ENCODE measurements around the gene ANKRD10. TPM values are rescaled to one million over a fixed set of nuclear protein-coding genes. Genes with fewer than 3 reads are reported as not detected.

ANKRD10 gene
- total and polyA plus RNA-seq, 2 of the 8 experiments (the other 6 are each of a cell fraction or from before 2014, with no cell fraction given), result 146 to 218 TPM

- no peak overlapping the region; the same call in 1 of the 2 replicates for H2AFZ ChIP-seq (ENCODE audit: low read length)
- WGBS, 2 experiments (ENCODE audit: extremely low coverage in 1 of 2, insufficient coverage in 1 of 2, insufficient read length in 1 of 2, insufficient replicate concordance in 2 of 2, low coverage in 1 of 2, low lambda C conversion rate in 2 of 2, missing lambda C conversion rate in 1 of 2), result 96% methylated on average over 7 of the region's 7 CpGs; no CpG with 5 or more reads in 1 of the 2 experiments
- H3K56ac ChIP-seq (replicated peaks; ENCODE audit: insufficient read length, low read depth, low read length), result no peak overlapping the region
- H4K5ac ChIP-seq (ENCODE audit: insufficient read length, low read depth, low read length), result no peak overlapping the region
- H3K79me2 ChIP-seq (ENCODE audit: control insufficient read depth in 1 of 2, insufficient read depth in 2 of 2, low read length in 2 of 2), result no peaks in the 10 kb centered on the region
- no peaks in the 10 kb centered on the region for H3K23me2 ChIP-seq (ENCODE audit: low read depth, low read length)
- H3K4ac ChIP-seq (replicated peaks; ENCODE audit: insufficient read length, low read depth, low read length), result no peak overlapping the region
- no peak overlapping the region for H3K4me2 ChIP-seq (ENCODE audit: insufficient read depth in 1 of 2, low read depth in 2 of 2, low read length in 2 of 2)
- no peak overlapping the region for H2AK5ac ChIP-seq (ENCODE audit: low read depth, low read length)
- no peak overlapping the region for H3K9ac ChIP-seq (replicated peaks in 1 of 4; ENCODE audit: extremely low read depth in 1 of 4, low read depth in 3 of 4, low read length in 3 of 4)
- no peaks in the 10 kb centered on the region for H3K27me3 ChIP-seq (replicated peaks in 1 of 4; ENCODE audit: control insufficient read depth in 3 of 4, extremely low read depth in 1 of 4, insufficient read depth in 3 of 4, low read length in 3 of 4)
- H2BK20ac ChIP-seq (ENCODE audit: low read length), result no peak overlapping the region
- no peak overlapping the region for H3K23ac ChIP-seq (ENCODE audit: insufficient read length)
- no peak overlapping the region for H2BK15ac ChIP-seq (ENCODE audit: low read length)
- no peaks in the 10 kb centered on the region for H4K20me1 ChIP-seq (replicated peaks in 1 of 2; ENCODE audit: control insufficient read depth in 1 of 2, insufficient read depth in 2 of 2, low read length in 2 of 2)
- no peaks in the 10 kb centered on the region for H3K4me1 ChIP-seq (replicated peaks in 1 of 4; ENCODE audit: control insufficient read depth in 3 of 4, insufficient read depth in 4 of 4, low read length in 3 of 4)
- H3K27ac ChIP-seq (ENCODE audit: low read depth, low read length), result no peak overlapping the region
- no peak overlapping the region for H3K14ac ChIP-seq (ENCODE audit: insufficient read length)
- H3K36me3 ChIP-seq (ENCODE audit: control insufficient read depth in 2 of 4, insufficient read depth in 4 of 4, low read length in 3 of 4), result no peaks in the 10 kb centered on the region
- ChIA-PET POLR2A (ENCODE audit: partially characterized antibody) (interaction anchor here (1.2 kb wide), 1 partner anchor 17 kb away, joined by 3 read pairs; no protein-coding TSS in a partner anchor), CTCF (ENCODE audit: partially characterized antibody) (interaction anchor here (0.6 to 1.1 kb wide), 6 partner anchors 20 to 1487 kb away, joined by 3 to 4 read pairs (median 3); no protein-coding TSS in a partner anchor)
- no peaks in the 10 kb centered on the region for H3K79me1 ChIP-seq (ENCODE audit: low read depth, low read length)
- H3K9me3 ChIP-seq (ENCODE audit: insufficient read depth in 2 of 2, low read depth in 1 of 2, low read length in 1 of 2), result no peaks in the 10 kb centered on the region
- H3K18ac ChIP-seq (ENCODE audit: extremely low read depth, low read length), result no peak overlapping the region
- H4K8ac ChIP-seq (ENCODE audit: extremely low read depth, insufficient read depth, low read length), result peak overlapping the region; percentile 54; the same call in 1 of the 2 replicates
- H2BK5ac ChIP-seq (ENCODE audit: low read depth, low read length), result no peak overlapping the region
- no peak overlapping the region for H3K4me3 ChIP-seq (ENCODE audit: extremely low read depth in 1 of 4, insufficient read depth in 2 of 4, low read depth in 3 of 4, low read length in 4 of 4)
- DNase-seq (ENCODE audit: low read depth in 1 of 2, low spot score in 2 of 2), result no peak
- H2BK12ac ChIP-seq (ENCODE audit: low read depth, low read length), result no peak overlapping the region
- H2BK120ac ChIP-seq (replicated peaks; ENCODE audit: low read depth, low read length), result no peak overlapping the region
- no peak overlapping the region for H4K91ac ChIP-seq (replicated peaks; ENCODE audit: insufficient read length, low read length)
- FAIRE-seq, result no peak
- TF ChIP-seq RXRA (IDR thresholded peaks at IDR 0.05; ENCODE audit: insufficient read depth, low read depth, low read length) (no peak), TAF1 (IDR thresholded peaks at IDR 0.05; ENCODE audit: low read depth, low read length) (no peak), RAD21 (IDR thresholded peaks at IDR 0.05 in 1 of 2, conservative IDR thresholded peaks at IDR 0.05 in 1 of 2; ENCODE audit: low read depth in 2 of 2, low read length in 2 of 2) (peak; percentile 32 to 51; a peak in 3 of 4 replicates), TEAD4 (IDR thresholded peaks at IDR 0.05; ENCODE audit: low read depth, low read length) (peak; percentile 64), CHD2 (IDR thresholded peaks at IDR 0.05; ENCODE audit: low read length) (no peak), EZH2 (IDR thresholded peaks at IDR 0.05; ENCODE audit: low read depth, low read length, severe bottlenecking) (no peak), ZNF274 (IDR thresholded peaks at IDR 0.05; ENCODE audit: borderline replicate concordance, extremely low read depth, low read length) (no peak)
- TF ChIP-seq, protein P1, sequence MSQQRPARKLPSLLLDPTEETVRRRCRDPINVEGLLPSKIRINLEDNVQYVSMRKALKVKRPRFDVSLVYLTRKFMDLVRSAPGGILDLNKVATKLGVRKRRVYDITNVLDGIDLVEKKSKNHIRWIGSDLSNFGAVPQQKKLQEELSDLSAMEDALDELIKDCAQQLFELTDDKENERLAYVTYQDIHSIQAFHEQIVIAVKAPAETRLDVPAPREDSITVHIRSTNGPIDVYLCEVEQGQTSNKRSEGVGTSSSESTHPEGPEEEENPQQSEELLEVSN (IDR thresholded peaks at IDR 0.05), result no peak
- TF ChIP-seq, protein P2, sequence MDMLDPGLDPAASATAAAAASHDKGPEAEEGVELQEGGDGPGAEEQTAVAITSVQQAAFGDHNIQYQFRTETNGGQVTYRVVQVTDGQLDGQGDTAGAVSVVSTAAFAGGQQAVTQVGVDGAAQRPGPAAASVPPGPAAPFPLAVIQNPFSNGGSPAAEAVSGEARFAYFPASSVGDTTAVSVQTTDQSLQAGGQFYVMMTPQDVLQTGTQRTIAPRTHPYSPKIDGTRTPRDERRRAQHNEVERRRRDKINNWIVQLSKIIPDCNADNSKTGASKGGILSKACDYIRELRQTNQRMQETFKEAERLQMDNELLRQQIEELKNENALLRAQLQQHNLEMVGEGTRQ (IDR thresholded peaks at IDR 0.05; ENCODE audit: low read length), result no peak
Observed at GRCh38 chr13:110834572-110834971, 80.3 kb downstream of the ANKRD10 start.

Data from H1 (cell line).